Panc1 (cell line): ENCODE measurements around the gene CDH26.

Source experiments
- SIN3A ChIP-seq: IDR thresholded peaks from 2 replicates; pipeline ENCODE4 v1.6.1; 2012; ENCODE audit warnings: low read depth, mild to moderate bottlenecking, low read length, moderate library complexity, borderline replicate concordance; ENCODE audit not compliant: insufficient read depth
- TF ChIP-seq, protein P1 (sequence below): fragments of 450-650 bp; IDR thresholded peaks from 2 replicates; pipeline ENCODE4 v1.5.1; 2017; ENCODE audit warnings: mild to moderate bottlenecking
- TF ChIP-seq, protein P2 (sequence below), 2 experiments: IDR thresholded peaks; 2 replicates each; pipeline ENCODE4 v1.6.1; 2011 to 2012; ENCODE audit warnings: low read depth in 2 of 2, control low read depth in 1 of 2, low read length in 1 of 2, mild to moderate bottlenecking in 1 of 2, moderate library complexity in 1 of 2; ENCODE audit not compliant: insufficient read depth in 1 of 2

DNA sequence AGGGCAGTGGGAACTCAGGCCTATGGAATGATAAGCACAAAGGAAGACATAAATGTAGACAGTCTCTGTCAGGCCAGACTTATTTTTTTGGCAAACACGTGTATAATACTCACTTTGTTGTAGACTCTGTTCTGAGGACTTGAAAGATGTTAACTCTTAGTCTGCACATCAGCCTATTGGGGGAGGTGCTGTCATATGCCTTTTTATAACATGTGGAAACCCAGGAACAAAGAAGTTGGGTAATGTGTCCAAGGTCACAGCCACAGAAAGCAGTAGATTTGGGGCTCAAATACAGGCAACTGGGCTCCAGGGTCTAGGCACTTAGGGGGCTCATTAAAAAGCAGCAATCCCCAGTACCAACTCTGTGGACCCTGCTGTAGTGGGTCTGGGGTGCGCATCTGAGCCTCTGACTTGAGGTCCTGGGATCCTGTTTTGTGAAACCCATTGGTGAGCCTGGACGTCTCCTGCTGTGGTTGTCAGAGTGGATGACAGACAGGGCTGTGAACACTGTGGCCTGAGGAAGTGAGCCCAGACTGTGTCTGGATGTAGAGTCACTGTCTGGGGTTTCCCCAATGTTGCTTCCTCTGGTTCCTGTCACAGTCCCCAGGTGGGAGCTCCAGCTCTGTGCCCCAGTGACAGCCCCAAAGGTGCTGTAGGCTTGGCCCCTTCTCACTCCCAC, 50.0 kb downstream of the CDH26 start:
- TF ChIP-seq, protein P1, sequence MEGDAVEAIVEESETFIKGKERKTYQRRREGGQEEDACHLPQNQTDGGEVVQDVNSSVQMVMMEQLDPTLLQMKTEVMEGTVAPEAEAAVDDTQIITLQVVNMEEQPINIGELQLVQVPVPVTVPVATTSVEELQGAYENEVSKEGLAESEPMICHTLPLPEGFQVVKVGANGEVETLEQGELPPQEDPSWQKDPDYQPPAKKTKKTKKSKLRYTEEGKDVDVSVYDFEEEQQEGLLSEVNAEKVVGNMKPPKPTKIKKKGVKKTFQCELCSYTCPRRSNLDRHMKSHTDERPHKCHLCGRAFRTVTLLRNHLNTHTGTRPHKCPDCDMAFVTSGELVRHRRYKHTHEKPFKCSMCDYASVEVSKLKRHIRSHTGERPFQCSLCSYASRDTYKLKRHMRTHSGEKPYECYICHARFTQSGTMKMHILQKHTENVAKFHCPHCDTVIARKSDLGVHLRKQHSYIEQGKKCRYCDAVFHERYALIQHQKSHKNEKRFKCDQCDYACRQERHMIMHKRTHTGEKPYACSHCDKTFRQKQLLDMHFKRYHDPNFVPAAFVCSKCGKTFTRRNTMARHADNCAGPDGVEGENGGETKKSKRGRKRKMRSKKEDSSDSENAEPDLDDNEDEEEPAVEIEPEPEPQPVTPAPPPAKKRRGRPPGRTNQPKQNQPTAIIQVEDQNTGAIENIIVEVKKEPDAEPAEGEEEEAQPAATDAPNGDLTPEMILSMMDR: no peak
- no peak for TF ChIP-seq SIN3A
- TF ChIP-seq, protein P2, sequence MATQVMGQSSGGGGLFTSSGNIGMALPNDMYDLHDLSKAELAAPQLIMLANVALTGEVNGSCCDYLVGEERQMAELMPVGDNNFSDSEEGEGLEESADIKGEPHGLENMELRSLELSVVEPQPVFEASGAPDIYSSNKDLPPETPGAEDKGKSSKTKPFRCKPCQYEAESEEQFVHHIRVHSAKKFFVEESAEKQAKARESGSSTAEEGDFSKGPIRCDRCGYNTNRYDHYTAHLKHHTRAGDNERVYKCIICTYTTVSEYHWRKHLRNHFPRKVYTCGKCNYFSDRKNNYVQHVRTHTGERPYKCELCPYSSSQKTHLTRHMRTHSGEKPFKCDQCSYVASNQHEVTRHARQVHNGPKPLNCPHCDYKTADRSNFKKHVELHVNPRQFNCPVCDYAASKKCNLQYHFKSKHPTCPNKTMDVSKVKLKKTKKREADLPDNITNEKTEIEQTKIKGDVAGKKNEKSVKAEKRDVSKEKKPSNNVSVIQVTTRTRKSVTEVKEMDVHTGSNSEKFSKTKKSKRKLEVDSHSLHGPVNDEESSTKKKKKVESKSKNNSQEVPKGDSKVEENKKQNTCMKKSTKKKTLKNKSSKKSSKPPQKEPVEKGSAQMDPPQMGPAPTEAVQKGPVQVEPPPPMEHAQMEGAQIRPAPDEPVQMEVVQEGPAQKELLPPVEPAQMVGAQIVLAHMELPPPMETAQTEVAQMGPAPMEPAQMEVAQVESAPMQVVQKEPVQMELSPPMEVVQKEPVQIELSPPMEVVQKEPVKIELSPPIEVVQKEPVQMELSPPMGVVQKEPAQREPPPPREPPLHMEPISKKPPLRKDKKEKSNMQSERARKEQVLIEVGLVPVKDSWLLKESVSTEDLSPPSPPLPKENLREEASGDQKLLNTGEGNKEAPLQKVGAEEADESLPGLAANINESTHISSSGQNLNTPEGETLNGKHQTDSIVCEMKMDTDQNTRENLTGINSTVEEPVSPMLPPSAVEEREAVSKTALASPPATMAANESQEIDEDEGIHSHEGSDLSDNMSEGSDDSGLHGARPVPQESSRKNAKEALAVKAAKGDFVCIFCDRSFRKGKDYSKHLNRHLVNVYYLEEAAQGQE (IDR thresholded peaks at IDR 0.05; ENCODE audit: insufficient read depth in 1 of 2, low read depth in 2 of 2, low read length in 1 of 2): no peak
